Tongue (tissue), 2 donors: ENCODE data around the gene ARHGEF28. TPM values are rescaled to one million over a fixed set of nuclear protein-coding genes. Genes with fewer than 3 reads are reported as not detected.
A peak's percentile ranks its signal among the peaks of the same experiment; 100 is the strongest.

Experiments used
- DNase-seq: peaks from one replicate; pipeline ENCODE4 v3.0.0-alpha.2; 2015
- total RNA-seq: library from RNA; depleted of rRNA; stranded (reverse); fragments of >200 nt; gene quantifications from one replicate; pipeline ENCODE4 v1.2.3, GENCODE V29; 2014

The ARHGEF28 gene
- total RNA-seq, 1 donor from 2014 or later: 22.0 TPM

DNA sequence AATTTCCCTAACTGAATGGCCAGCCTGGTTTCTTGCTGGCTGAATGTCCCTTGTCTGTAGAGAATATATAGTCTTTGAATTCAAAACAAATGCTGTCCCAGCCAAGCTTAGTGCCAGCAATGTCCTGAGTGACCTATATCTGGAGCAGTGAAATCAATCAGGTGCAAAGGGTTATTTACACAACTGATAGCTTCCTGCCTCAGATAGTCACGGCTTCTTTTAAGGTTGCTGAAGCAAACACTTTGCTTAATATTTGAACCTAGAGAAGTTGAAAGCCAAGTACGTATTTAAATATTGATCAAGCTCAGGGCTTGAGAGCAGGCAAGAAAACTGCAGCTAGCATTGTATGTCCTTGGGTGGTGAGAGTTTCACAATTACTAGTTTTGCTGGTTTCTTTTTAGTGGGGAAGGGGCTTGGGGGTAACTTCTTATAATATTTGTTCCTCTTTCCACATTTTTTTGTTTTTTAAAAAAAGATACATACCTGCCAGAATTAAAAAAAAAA lies 2.0 kb upstream of the ARHGEF28 start:
- DNase-seq: no peak

- DNase-seq: no peak
Measured at GRCh38 chr5:73624888-73625287, 1.1 kb upstream of the ARHGEF28 start.

- peak; percentile 24 for DNase-seq
Measured at GRCh38 chr5:73625372-73625943, 538 bp upstream of the ARHGEF28 start.

DNA sequence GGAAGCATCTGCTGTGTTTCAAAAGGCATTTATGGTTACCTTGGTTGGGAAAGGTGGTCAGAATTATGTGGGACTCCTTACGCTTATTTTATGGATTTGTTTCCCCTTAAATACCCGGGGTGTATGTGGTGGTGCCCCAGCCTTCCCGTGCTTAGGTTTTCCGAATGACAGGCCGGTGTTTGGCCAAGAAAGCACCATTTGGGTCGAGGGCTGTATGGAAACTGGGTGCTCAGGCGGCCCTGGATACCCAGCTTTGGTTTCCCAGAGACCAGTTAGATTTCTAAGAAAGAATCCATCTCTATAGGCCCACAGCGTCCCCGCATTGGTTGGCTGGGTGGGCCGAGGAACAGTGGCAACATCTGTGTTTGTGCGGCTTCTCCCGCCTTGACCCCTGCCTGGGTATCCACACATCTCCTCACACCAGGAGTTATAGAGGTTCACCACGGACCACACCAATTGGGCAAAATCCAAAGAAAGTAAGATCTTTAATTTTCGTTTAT lies 868 bp downstream of the ARHGEF28 start:
- DNase-seq: no peak

DNA sequence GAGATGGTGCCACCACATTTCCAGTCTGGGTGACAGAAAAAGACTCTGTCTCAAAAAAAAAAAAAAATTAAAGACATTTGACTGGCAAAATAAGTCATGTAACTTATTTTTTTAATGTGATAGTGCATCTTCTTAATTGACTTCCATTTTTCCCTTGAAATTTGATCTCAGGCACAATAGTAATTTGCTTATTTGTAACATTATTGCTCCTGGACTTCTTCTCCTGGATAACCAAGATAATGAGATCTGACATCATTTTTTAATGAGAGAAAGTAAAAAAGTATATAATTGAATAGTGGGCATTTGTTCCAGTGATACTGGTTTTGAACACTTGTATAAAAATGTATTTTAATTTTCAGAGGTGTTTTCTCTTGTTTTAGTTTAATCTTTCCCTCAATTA lies 3.5 kb downstream of the ARHGEF28 start:
- DNase-seq: no peak

DNA sequence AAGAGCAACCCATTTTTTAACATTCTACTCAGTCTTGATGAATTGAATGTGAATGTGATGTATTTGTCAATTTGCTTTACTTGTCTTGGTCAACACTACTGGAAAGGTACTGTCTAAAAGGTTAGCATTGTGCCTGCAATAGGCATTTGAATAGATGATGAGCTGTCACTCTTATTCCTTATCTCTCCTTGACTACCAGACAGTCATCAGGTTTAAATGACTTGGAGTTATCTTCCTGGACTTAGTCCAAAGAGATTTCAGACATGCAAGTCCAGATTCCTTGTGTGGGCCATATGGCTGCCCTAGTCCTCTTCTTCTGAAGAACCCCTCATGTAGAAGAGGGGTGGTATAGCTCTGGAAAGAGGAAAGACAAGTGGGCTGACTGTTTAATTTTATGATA lies 4.8 kb downstream of the ARHGEF28 start:
- DNase-seq: no peak

- no peak for DNase-seq
Measured at GRCh38 chr5:73631500-73631899, 5.5 kb downstream of the ARHGEF28 start.

DNA sequence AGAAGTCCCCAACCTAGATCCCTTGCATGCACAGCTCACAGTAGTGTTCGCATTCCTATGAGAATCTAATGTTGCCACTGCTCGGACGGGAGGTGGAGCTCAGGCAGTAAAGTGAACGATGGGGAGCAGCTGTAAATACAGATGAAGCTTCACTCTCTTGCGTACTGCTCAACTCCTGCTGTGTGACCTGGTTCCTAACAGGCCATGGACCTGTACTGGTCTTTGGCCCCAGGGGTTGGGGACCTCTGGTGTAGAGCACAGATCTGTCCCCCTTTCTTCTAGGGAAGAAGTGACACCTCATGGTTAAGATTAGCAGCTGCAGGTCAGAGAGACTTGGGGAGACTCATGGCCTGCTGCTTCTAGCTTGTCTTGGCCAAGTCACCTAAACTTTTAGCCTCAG lies 7.1 kb downstream of the ARHGEF28 start:
- no peak for DNase-seq

- no peak for DNase-seq
Measured at GRCh38 chr5:73636408-73636807, 10.4 kb downstream of the ARHGEF28 start.

GRCh38 chr5:73637565-73637964 lies 11.6 kb downstream of the ARHGEF28 start:
- no peak for DNase-seq

GRCh38 chr5:73638344-73639095 lies 12.5 kb downstream of the ARHGEF28 start:
- no peak for DNase-seq

- no peak for DNase-seq
Measured at GRCh38 chr5:73640861-73641320, 14.9 kb downstream of the ARHGEF28 start.

GRCh38 chr5:73641811-73642210 lies 15.8 kb downstream of the ARHGEF28 start:
- DNase-seq: no peak

- DNase-seq: no peak
Measured at GRCh38 chr5:73642344-73642743, 16.3 kb downstream of the ARHGEF28 start.

DNA sequence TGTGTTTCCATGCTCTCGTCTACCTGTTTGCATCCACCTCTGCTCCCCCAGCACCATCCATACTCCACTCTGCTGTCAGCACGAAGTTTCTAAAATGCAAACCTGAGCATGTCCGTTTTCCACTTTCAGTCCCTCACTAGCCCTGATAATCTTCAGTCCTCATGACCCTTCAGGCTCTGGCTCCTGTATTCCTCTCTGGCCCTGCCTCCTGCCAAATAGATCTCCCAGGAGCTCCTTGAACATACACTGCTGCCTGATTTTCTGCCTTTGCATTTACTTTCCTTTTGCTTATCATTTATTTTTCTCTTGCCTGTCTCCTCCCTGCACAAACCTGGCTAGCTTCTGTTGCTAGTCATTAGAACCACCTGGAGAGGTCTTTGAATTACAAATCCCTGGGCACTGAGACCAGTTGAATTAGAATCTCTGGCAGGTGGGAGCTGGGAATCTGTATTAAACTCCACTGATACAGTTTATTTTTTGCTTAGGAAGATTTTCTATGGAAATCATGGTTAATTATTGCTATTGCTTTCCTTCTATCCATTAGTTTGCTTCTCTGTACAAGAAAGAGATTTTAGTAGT lies 18.5 kb downstream of the ARHGEF28 start:
- no peak for DNase-seq

- DNase-seq: no peak
Measured at GRCh38 chr5:73647721-73648120, 21.7 kb downstream of the ARHGEF28 start.

DNA sequence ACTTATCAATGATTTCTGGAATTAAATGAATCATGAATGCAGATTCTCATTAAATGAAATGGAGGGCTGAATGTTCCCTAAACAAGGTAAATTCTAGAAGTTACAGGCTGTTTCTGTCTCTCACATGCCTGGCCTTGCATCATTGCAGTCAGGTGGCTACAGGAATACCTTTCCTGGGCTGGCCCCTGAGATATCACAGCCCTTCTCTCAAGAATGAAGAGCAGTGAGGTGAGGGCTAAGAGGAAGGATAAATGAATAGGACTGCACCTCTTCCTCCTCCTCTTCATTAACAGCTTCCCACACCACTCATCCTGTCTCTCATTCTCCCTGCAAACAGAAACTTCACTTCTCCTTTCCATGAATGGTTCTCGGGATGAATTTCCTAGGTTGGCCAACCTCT lies 22.5 kb downstream of the ARHGEF28 start:
- no peak for DNase-seq

- no peak for DNase-seq
Measured at GRCh38 chr5:73649926-73650325, 23.9 kb downstream of the ARHGEF28 start.

DNA sequence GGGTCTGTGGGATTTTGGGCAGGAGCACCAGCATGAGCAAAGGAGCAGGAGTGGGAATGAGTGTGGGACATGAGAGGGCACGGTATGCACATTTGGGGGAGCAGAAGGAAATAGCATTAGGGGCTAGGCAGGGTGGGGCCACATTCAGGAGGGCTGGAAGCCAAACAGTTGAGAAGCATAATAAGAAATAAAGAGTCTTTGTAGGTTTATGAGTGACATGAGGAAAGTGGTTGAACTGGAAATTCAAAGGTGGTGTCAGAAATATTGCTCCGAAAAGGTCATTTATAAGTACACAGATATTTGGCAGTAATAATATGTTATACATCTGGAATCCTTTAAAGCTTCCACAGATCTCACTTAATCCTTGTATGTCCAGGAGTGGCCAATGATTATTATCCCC lies 26.4 kb downstream of the ARHGEF28 start:
- DNase-seq: peak; percentile 34

GRCh38 chr5:73654171-73654811 lies 28.3 kb downstream of the ARHGEF28 start:
- DNase-seq: no peak

DNA sequence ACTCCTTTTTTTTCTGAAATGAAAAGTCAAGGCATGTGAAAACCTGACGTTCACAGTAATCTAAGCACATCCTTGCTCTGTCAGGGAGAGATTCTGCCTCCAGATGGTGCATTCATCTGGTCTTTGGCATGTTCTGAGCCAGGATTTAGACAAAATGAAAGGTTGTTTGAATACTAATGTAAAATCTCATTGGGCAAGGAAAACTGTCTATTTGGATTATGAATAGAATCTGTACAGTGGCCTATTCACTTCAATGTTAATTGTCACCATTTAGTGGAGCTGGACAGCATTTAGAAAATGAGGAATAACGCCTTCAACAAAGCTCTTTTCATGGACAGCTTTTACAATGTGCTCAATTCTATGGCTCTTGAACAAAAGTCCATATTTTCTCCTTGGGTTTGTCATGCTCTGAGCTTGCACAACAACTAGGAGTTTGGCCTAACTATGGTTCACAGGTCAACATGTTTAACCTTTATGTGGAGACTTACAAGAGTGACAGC lies 28.9 kb downstream of the ARHGEF28 start:
- no peak for DNase-seq

GRCh38 chr5:73655521-73656160 lies 29.6 kb downstream of the ARHGEF28 start:
- no peak for DNase-seq
